Activated CD8-positive, alpha-beta T cell treated with anti-CD3 and anti-CD28 coated beads for 36 hours (primary cell): ENCODE data around the gene PRKN. TPM values are rescaled to one million over a fixed set of nuclear protein-coding genes. Genes with fewer than 3 reads are reported as not detected.

Source experiments
- ATAC-seq: fragments of 200-7000 bp; cut with Tn5 transposase; one replicate; pipeline ENCODE4 v1.10.0; 2021; ENCODE audit warnings: mild to moderate bottlenecking, moderate library complexity
- CTCF ChIA-PET: fragments of 350-600 bp; sonication (Branson Sonifier 250); formaldehyde crosslinking; loops from one replicate; lab custom pipeline; 2021; ENCODE audit warnings: antibody characterized with exemption; lab: Charles Lee
- POLR2A ChIA-PET: fragments of 350-600 bp; sonication (Branson Sonifier 250); formaldehyde crosslinking; loops from one replicate; lab custom pipeline; 2021; ENCODE audit warnings: antibody characterized with exemption; lab: Charles Lee
- DNase-seq: peaks from one replicate; pipeline ENCODE4 v3.0.0-alpha.2; 2020
- H3K27ac Mint-ChIP-seq: one replicate; pipeline ENCODE4 v1.8.0; 2021; ENCODE audit warnings: mild to moderate bottlenecking, mixed read lengths
- H3K27me3 Mint-ChIP-seq: one replicate; pipeline ENCODE4 v1.8.0; 2021; ENCODE audit warnings: mixed read lengths
- H3K36me3 Mint-ChIP-seq: one replicate; pipeline ENCODE4 v1.8.0; 2021; ENCODE audit warnings: low read depth, mixed read lengths
- H3K4me1 Mint-ChIP-seq: one replicate; pipeline ENCODE4 v1.8.0; 2021; ENCODE audit warnings: low read depth, mixed read lengths
- H3K4me3 Mint-ChIP-seq: one replicate; pipeline ENCODE4 v1.8.0; 2021; ENCODE audit warnings: mild to moderate bottlenecking, moderate library complexity, mixed read lengths
- H3K9me3 Mint-ChIP-seq: one replicate; pipeline ENCODE4 v1.8.0; 2021; ENCODE audit warnings: mixed read lengths
- CTCF ChIP-seq: fragments of 200-600 bp; IDR thresholded peaks from one replicate; pipeline ENCODE4 v1.8.0; 2022; ENCODE audit warnings: antibody characterized with exemption, mild to moderate bottlenecking
- intact Hi-C: fragments of 100-400 bp; cut with micrococcal nuclease; formaldehyde crosslinking; loops from one replicate; pipeline ENCODE4 v1.10.0; 2022
- total RNA-seq, 2 experiments: library from RNA; stranded (reverse); gene quantifications; one replicate each; pipeline ENCODE4 v1.2.3, GENCODE V29; 2021

Gene PRKN
- total RNA-seq, 2 experiments from 2014 or later = 1.2 to 1.4 TPM

- CTCF ChIA-PET = no interaction called here
- H3K9me3 Mint-ChIP-seq = no peaks in the 10 kb centered on the region
- H3K4me3 Mint-ChIP-seq = no peak overlapping the region
- H3K27me3 Mint-ChIP-seq = peaks cover 7% of the 10 kb centered on the region
- no peak overlapping the region for H3K27ac Mint-ChIP-seq
- H3K4me1 Mint-ChIP-seq = no peaks in the 10 kb centered on the region
- intact Hi-C loops = no loop called here
- ATAC-seq (no peak), DNase-seq (no peak)
- no peak for TF ChIP-seq CTCF
- POLR2A ChIA-PET = no interaction called here
- H3K36me3 Mint-ChIP-seq = no peaks in the 10 kb centered on the region
Observed at GRCh38 chr6:161411265-161411944, 1316.2 kb downstream of the PRKN start.

- Mint-ChIP-seq H3K4me3 (no peak overlapping the region), H3K27ac (no peak overlapping the region), H3K4me1 (no peaks in the 10 kb centered on the region), H3K36me3 (no peaks in the 10 kb centered on the region), H3K9me3 (no peaks in the 10 kb centered on the region), H3K27me3 (peaks cover 3% of the 10 kb centered on the region)
- no peak for TF ChIP-seq CTCF
- intact Hi-C loops = no loop called here
- ATAC-seq (no peak), DNase-seq (no peak)
- POLR2A ChIA-PET = no interaction called here
- CTCF ChIA-PET = interaction anchor here (1.0 kb wide), 1 partner anchor 40 kb away, joined by 5 read pairs; no protein-coding TSS in a partner anchor
Observed at GRCh38 chr6:161410736-161411135, 1316.8 kb downstream of the PRKN start.

- ATAC-seq = no peak
- H3K27me3 Mint-ChIP-seq = no peaks in the 10 kb centered on the region
- no peak for TF ChIP-seq CTCF
- H3K36me3 Mint-ChIP-seq = no peaks in the 10 kb centered on the region
- CTCF ChIA-PET = interaction anchor here (1.0 kb wide), 1 partner anchor 39 kb away, joined by 5 read pairs; no protein-coding TSS in a partner anchor
- H3K9me3 Mint-ChIP-seq = no peaks in the 10 kb centered on the region
- H3K27ac Mint-ChIP-seq = no peak overlapping the region
- intact Hi-C loops = no loop called here
- no peak for DNase-seq
- H3K4me1 Mint-ChIP-seq = no peaks in the 10 kb centered on the region
- POLR2A ChIA-PET = no interaction called here
- no peak overlapping the region for H3K4me3 Mint-ChIP-seq
Observed at GRCh38 chr6:161410076-161410475, 1317.5 kb downstream of the PRKN start.

GRCh38 chr6:161409353-161409752, 1318.2 kb downstream of the PRKN start:
- no peaks in the 10 kb centered on the region for H3K36me3 Mint-ChIP-seq
- ATAC-seq (no peak), DNase-seq (no peak)
- no peak overlapping the region for H3K4me3 Mint-ChIP-seq
- ChIA-PET POLR2A (interaction anchor here (0.6 kb wide), 2 partner anchors 69 to 479 kb away, joined by 3 read pairs; no protein-coding TSS in a partner anchor), CTCF (interaction anchor here (1.0 kb wide), 1 partner anchor 9 kb away, joined by 3 read pairs; no protein-coding TSS in a partner anchor)
- TF ChIP-seq CTCF = no peak
- H3K27ac Mint-ChIP-seq = no peak overlapping the region
- H3K4me1 Mint-ChIP-seq = no peaks in the 10 kb centered on the region
- H3K9me3 Mint-ChIP-seq = no peaks in the 10 kb centered on the region
- H3K27me3 Mint-ChIP-seq = no peaks in the 10 kb centered on the region
- intact Hi-C loops = no loop called here

- no peaks in the 10 kb centered on the region for H3K36me3 Mint-ChIP-seq
- CTCF ChIA-PET = interaction anchor here (0.6 to 1.0 kb wide), 3 partner anchors 10 to 20 kb away, joined by 3 to 10 read pairs (median 3); no protein-coding TSS in a partner anchor
Observed at GRCh38 chr6:161408041-161408440, 1319.5 kb downstream of the PRKN start.

More at GRCh38 chr6:161408041-161408440, 1319.5 kb downstream of the PRKN start:
- no peak for DNase-seq
- Mint-ChIP-seq H3K9me3 (peaks cover 1% of the 10 kb centered on the region), H3K4me3 (no peak overlapping the region), H3K27ac (no peak overlapping the region), H3K27me3 (no peaks in the 10 kb centered on the region), H3K4me1 (no peaks in the 10 kb centered on the region)
- ATAC-seq = no peak
- POLR2A ChIA-PET = interaction anchor here (0.8 kb wide), 1 partner anchor 18 kb away, joined by 3 read pairs; no protein-coding TSS in a partner anchor
- intact Hi-C loops = no loop called here
- no peak for TF ChIP-seq CTCF
